ENCODE data around the gene GLI1. TPM values are rescaled to one million over a fixed set of nuclear protein-coding genes. Genes with fewer than 3 reads are reported as not detected.
"Not testable (repeated sequence)": the region's sequence is repeated elsewhere in the genome, so short reads cannot be mapped to it uniquely, and the experiment has no call there.

The GLI1 gene
- polyA plus RNA-seq, 1 donor, result 7.3 TPM

- H3K27me3 ChIP-seq (ENCODE audit: control insufficient read depth, insufficient read depth, low read length), result no peaks in the 10 kb centered on the region
- H3K4me1 ChIP-seq (ENCODE audit: control insufficient read depth, insufficient read depth, low read length), result no peaks in the 10 kb centered on the region
- DNase-seq, result no peak
- no peak overlapping the region for H3K4me3 ChIP-seq (ENCODE audit: low read length)
- H3K9me3 ChIP-seq (ENCODE audit: control insufficient read depth, low read depth, low read length), result no peaks in the 10 kb centered on the region
- WGBS (ENCODE audit: insufficient coverage, low lambda C conversion rate), result no CpG with 5 or more reads among the region's 9 CpGs
- no peak overlapping the region for H3K27ac ChIP-seq (ENCODE audit: low read length)
- peaks cover 44% of the 10 kb centered on the region for H3K36me3 ChIP-seq (ENCODE audit: control insufficient read depth, insufficient read depth, low read length)
Measured at GRCh38 chr12:57498132-57498502, 38.5 kb downstream of the GLI1 start.

- H3K36me3 ChIP-seq (ENCODE audit: control insufficient read depth, insufficient read depth, low read length), result peaks cover 44% of the 10 kb centered on the region
- H3K9me3 ChIP-seq (ENCODE audit: control insufficient read depth, low read depth, low read length), result no peaks in the 10 kb centered on the region
- H3K4me3 ChIP-seq (ENCODE audit: low read length), result no peak overlapping the region
- no peak for DNase-seq
- H3K4me1 ChIP-seq (ENCODE audit: control insufficient read depth, insufficient read depth, low read length), result no peaks in the 10 kb centered on the region
- H3K27ac ChIP-seq (ENCODE audit: low read length), result no peak overlapping the region
- no peaks in the 10 kb centered on the region for H3K27me3 ChIP-seq (ENCODE audit: control insufficient read depth, insufficient read depth, low read length)
- WGBS (ENCODE audit: insufficient coverage, low lambda C conversion rate), result 100% methylated on average over 1 of the region's 4 CpGs
Measured at GRCh38 chr12:57498571-57498970, 39.0 kb downstream of the GLI1 start.

- Histone ChIP-seq H3K4me1 (ENCODE audit: control insufficient read depth, insufficient read depth, low read length) (no peaks in the 10 kb centered on the region), H3K36me3 (ENCODE audit: control insufficient read depth, insufficient read depth, low read length) (peaks cover 57% of the 10 kb centered on the region), H3K9me3 (ENCODE audit: control insufficient read depth, low read depth, low read length) (no peaks in the 10 kb centered on the region), H3K27me3 (ENCODE audit: control insufficient read depth, insufficient read depth, low read length) (no peaks in the 10 kb centered on the region), H3K4me3 (ENCODE audit: low read length) (no peak overlapping the region), H3K27ac (ENCODE audit: low read length) (no peak overlapping the region)
- no CpG with 5 or more reads among the region's 11 CpGs for WGBS (ENCODE audit: insufficient coverage, low lambda C conversion rate)
- DNase-seq, result no peak
Measured at GRCh38 chr12:57500213-57500612, 40.6 kb downstream of the GLI1 start.

GRCh38 chr12:57502311-57502969 is 42.9 kb downstream of the GLI1 start:
- H3K27me3 ChIP-seq (ENCODE audit: control insufficient read depth, insufficient read depth, low read length); H3K27ac ChIP-seq (ENCODE audit: low read length); DNase-seq; H3K9me3 ChIP-seq (ENCODE audit: control insufficient read depth, low read depth, low read length); H3K4me1 ChIP-seq (ENCODE audit: control insufficient read depth, insufficient read depth, low read length); H3K4me3 ChIP-seq (ENCODE audit: low read length): not testable (repeated sequence)
- H3K36me3 ChIP-seq (ENCODE audit: control insufficient read depth, insufficient read depth, low read length), result peaks cover 60% of the 10 kb centered on the region
- no CpG with 5 or more reads among the region's 22 CpGs for whole genome bisulfite sequencing (ENCODE audit: insufficient coverage, low lambda C conversion rate)

GRCh38 chr12:57506541-57506940 is 47.0 kb downstream of the GLI1 start:
- not testable (repeated sequence) for H3K4me3 ChIP-seq (ENCODE audit: low read length); DNase-seq; H3K27ac ChIP-seq (ENCODE audit: low read length); H3K4me1 ChIP-seq (ENCODE audit: control insufficient read depth, insufficient read depth, low read length); H3K9me3 ChIP-seq (ENCODE audit: control insufficient read depth, low read depth, low read length); H3K27me3 ChIP-seq (ENCODE audit: control insufficient read depth, insufficient read depth, low read length)
- no CpG with 5 or more reads among the region's 4 CpGs for WGBS (ENCODE audit: insufficient coverage, low lambda C conversion rate)
- H3K36me3 ChIP-seq (ENCODE audit: control insufficient read depth, insufficient read depth, low read length), result peaks cover 52% of the 10 kb centered on the region

GRCh38 chr12:57507796-57508195 is 48.2 kb downstream of the GLI1 start:
- H3K9me3 ChIP-seq (ENCODE audit: control insufficient read depth, low read depth, low read length); H3K4me1 ChIP-seq (ENCODE audit: control insufficient read depth, insufficient read depth, low read length); H3K27me3 ChIP-seq (ENCODE audit: control insufficient read depth, insufficient read depth, low read length); H3K4me3 ChIP-seq (ENCODE audit: low read length); DNase-seq; H3K27ac ChIP-seq (ENCODE audit: low read length): not testable (repeated sequence)
- peaks cover 59% of the 10 kb centered on the region for H3K36me3 ChIP-seq (ENCODE audit: control insufficient read depth, insufficient read depth, low read length)
- no CpG with 5 or more reads among the region's 28 CpGs for WGBS (ENCODE audit: insufficient coverage, low lambda C conversion rate)

- WGBS (ENCODE audit: insufficient coverage, low lambda C conversion rate), result no CpG with 5 or more reads among the region's 4 CpGs
- no peaks in the 10 kb centered on the region for H3K4me1 ChIP-seq (ENCODE audit: control insufficient read depth, insufficient read depth, low read length)
- no peaks in the 10 kb centered on the region for H3K27me3 ChIP-seq (ENCODE audit: control insufficient read depth, insufficient read depth, low read length)
- peaks cover 68% of the 10 kb centered on the region for H3K36me3 ChIP-seq (ENCODE audit: control insufficient read depth, insufficient read depth, low read length)
- H3K27ac ChIP-seq (ENCODE audit: low read length), result no peak overlapping the region
- no peak for DNase-seq
- H3K9me3 ChIP-seq (ENCODE audit: control insufficient read depth, low read depth, low read length), result no peaks in the 10 kb centered on the region
- H3K4me3 ChIP-seq (ENCODE audit: low read length), result no peak overlapping the region
Measured at GRCh38 chr12:57511161-57511560, 51.6 kb downstream of the GLI1 start.

GRCh38 chr12:57511588-57512325 is 52.2 kb downstream of the GLI1 start:
- Histone ChIP-seq H3K27ac (ENCODE audit: low read length) (no peak overlapping the region), H3K4me3 (ENCODE audit: low read length) (no peak overlapping the region), H3K36me3 (ENCODE audit: control insufficient read depth, insufficient read depth, low read length) (peaks cover 71% of the 10 kb centered on the region), H3K27me3 (ENCODE audit: control insufficient read depth, insufficient read depth, low read length) (no peaks in the 10 kb centered on the region), H3K4me1 (ENCODE audit: control insufficient read depth, insufficient read depth, low read length) (no peaks in the 10 kb centered on the region), H3K9me3 (ENCODE audit: control insufficient read depth, low read depth, low read length) (no peaks in the 10 kb centered on the region)
- WGBS (ENCODE audit: insufficient coverage, low lambda C conversion rate), result no CpG with 5 or more reads among the region's 7 CpGs
- DNase-seq, result no peak

- Histone ChIP-seq H3K4me1 (ENCODE audit: control insufficient read depth, insufficient read depth, low read length) (no peaks in the 10 kb centered on the region), H3K36me3 (ENCODE audit: control insufficient read depth, insufficient read depth, low read length) (peaks cover 79% of the 10 kb centered on the region), H3K9me3 (ENCODE audit: control insufficient read depth, low read depth, low read length) (no peaks in the 10 kb centered on the region), H3K27ac (ENCODE audit: low read length) (no peak overlapping the region), H3K4me3 (ENCODE audit: low read length) (no peak overlapping the region), H3K27me3 (ENCODE audit: control insufficient read depth, insufficient read depth, low read length) (no peaks in the 10 kb centered on the region)
- no peak for DNase-seq
- WGBS (ENCODE audit: insufficient coverage, low lambda C conversion rate), result no CpG with 5 or more reads among the region's 6 CpGs
Measured at GRCh38 chr12:57512665-57513064, 53.1 kb downstream of the GLI1 start.

- Histone ChIP-seq H3K4me1 (ENCODE audit: control insufficient read depth, insufficient read depth, low read length) (peaks cover 5% of the 10 kb centered on the region), H3K9me3 (ENCODE audit: control insufficient read depth, low read depth, low read length) (no peaks in the 10 kb centered on the region), H3K36me3 (ENCODE audit: control insufficient read depth, insufficient read depth, low read length) (peaks cover 79% of the 10 kb centered on the region), H3K4me3 (ENCODE audit: low read length) (no peak overlapping the region), H3K27me3 (ENCODE audit: control insufficient read depth, insufficient read depth, low read length) (no peaks in the 10 kb centered on the region), H3K27ac (ENCODE audit: low read length) (no peak overlapping the region)
- no CpG with 5 or more reads among the region's 5 CpGs for WGBS (ENCODE audit: insufficient coverage, low lambda C conversion rate)
- DNase-seq, result no peak
Measured at GRCh38 chr12:57513266-57513665, 53.7 kb downstream of the GLI1 start.

- not testable (repeated sequence) for H3K27ac ChIP-seq (ENCODE audit: low read length); H3K9me3 ChIP-seq (ENCODE audit: control insufficient read depth, low read depth, low read length); DNase-seq; H3K4me1 ChIP-seq (ENCODE audit: control insufficient read depth, insufficient read depth, low read length); H3K4me3 ChIP-seq (ENCODE audit: low read length); H3K27me3 ChIP-seq (ENCODE audit: control insufficient read depth, insufficient read depth, low read length)
- H3K36me3 ChIP-seq (ENCODE audit: control insufficient read depth, insufficient read depth, low read length), result peaks cover 79% of the 10 kb centered on the region
- WGBS (ENCODE audit: insufficient coverage, low lambda C conversion rate), result 100% methylated on average over 2 of the region's 6 CpGs
Measured at GRCh38 chr12:57513677-57514076, 54.1 kb downstream of the GLI1 start.
